Fibroblast of skin of left biceps (primary cell): Measurements from ENCODE around the gene GRIN2D.
A peak's percentile ranks its signal among the peaks of the same experiment; 100 is the strongest.

Experiments
- DNase-seq, 2 experiments: peaks; one replicate each; pipeline ENCODE4 v3.0.0-alpha.2; 2013; ENCODE audit warnings: low read depth in 2 of 2

The GRIN2D gene

GRCh38 chr19:48397263-48398101 lies 4.0 kb downstream of the GRIN2D start:
- DNase-seq, result no peak

DNA sequence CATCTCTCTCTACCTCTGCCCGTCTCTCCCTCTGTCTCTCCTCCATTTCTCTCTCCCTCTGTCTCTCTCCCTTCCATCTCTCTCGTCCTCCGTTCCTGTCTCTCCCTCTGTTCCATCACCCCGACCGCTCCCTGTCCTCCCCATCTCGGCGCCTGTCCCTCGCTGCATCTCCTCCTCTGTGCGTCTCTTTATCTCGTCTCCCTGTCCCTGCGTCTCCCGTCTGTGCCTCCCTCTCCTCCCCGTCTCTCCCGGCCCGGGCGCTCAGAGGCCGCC lies 4.6 kb downstream of the GRIN2D start:
- no peak for DNase-seq

- peak; percentile 58 to 62 for DNase-seq
Observed at GRCh38 chr19:48398375-48399235, 5.1 kb downstream of the GRIN2D start.

DNA sequence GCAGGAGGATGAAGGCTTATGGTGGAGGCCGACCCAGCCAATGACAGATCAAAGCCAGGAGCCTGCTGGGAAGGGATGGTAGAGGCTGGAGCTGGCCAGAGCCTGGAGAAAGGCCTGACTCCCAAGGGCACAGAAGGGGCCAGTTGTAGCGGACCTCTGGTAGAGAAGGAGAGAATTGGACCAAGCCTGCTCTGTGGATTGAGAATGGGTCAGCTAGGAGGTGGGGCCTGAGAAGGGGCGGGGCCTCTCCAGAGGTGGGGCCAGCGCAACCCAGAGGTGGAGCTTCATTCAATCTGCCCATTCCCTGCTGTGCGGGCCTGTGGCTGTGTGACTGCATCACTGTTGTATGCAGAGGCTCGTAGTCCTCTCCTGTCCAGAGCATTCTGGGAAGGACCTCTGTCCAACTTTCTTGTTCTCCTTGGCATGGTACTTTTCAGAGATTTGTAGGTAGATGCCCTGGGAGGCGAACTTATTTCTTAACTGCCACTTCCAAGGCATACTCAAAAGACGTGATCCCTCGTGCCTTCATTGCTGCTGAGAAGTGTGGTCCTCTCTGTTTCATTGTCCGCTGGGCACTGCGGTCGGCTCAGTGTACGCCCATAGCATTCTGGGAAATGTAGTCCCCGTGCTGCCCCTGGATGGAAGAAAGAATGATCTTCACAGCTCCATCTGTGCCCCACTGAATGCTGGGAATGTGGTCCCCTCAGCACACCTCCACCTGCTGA lies 6.7 kb downstream of the GRIN2D start:
- DNase-seq, result no peak

DNA sequence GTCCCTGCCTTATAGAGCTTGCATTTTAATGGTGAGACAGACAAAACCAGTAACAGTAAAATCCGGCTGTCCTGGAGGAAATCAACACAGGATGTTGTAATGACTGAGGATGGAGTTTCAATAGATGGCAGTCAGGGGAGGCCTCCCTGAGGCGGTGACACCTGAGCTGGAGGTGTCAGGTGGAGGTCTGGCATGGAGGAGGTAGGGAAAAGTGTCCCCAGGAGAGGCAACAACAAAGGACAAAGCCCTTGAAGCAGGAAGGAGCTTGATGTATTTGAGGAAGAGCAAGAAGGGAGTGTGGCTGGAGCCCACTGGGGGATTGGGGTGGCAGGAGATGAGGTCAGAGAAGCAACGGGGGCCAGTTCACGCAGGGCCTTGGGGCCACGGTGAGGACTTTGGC lies 7.8 kb downstream of the GRIN2D start:
- DNase-seq, result no peak

- no peak for DNase-seq
Observed at GRCh38 chr19:48403606-48404005, 10.1 kb downstream of the GRIN2D start.

GRCh38 chr19:48405010-48405659 lies 11.7 kb downstream of the GRIN2D start:
- no peak for DNase-seq

DNA sequence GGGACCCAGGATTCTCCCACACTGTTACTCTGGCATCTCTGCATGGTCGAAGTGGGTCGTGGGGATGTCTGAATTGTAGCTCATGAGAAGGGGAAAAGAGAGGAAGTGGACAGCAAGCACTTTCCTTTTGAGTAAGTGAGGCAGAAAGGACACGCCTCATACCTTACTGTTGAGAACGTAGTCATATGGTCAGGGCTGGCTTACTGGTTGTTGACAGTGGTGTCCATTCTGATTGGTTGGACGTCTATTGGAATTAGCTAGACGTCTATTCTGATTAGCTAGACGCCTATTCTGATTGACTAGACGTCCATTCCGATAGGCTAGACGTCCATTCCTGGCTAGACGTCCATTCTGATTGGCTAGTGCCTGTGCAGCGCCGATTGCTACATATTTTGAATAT lies 12.4 kb downstream of the GRIN2D start:
- no peak for DNase-seq

DNA sequence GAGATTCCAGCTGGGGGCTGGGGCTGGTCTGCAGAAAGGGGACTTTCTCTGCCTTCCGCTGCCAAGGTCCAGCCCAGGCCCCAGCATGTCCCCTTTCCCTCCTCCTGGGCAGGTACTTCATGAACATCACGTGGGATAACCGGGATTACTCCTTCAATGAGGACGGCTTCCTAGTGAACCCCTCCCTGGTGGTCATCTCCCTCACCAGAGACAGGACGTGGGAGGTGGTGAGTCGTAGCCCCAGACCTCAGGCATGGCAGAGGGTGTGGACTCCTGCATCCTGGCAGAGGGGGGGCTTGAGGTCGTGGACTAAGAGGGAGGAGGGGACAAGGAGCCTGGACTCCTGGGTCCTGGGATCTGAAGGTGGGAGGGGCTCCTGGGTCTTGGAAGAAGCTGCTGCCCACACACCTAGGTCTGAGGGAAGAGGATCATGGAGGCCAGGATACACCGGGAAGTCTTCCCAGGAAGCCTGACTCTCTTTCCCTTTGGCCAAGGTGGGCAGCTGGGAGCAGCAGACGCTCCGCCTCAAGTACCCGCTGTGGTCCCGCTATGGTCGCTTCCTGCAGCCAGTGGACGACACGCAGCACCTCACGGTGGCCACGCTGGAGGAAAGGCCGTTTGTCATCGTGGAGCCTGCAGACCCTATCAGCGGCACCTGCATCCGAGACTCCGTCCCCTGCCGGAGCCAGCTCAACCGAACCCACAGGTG lies 20.6 kb downstream of the GRIN2D start:
- DNase-seq, result no peak

GRCh38 chr19:48415395-48415794 lies 21.9 kb downstream of the GRIN2D start:
- no peak for DNase-seq

GRCh38 chr19:48415806-48416221 lies 22.3 kb downstream of the GRIN2D start:
- DNase-seq, result no peak

GRCh38 chr19:48417421-48417820 lies 24.0 kb downstream of the GRIN2D start:
- DNase-seq, result no peak

DNA sequence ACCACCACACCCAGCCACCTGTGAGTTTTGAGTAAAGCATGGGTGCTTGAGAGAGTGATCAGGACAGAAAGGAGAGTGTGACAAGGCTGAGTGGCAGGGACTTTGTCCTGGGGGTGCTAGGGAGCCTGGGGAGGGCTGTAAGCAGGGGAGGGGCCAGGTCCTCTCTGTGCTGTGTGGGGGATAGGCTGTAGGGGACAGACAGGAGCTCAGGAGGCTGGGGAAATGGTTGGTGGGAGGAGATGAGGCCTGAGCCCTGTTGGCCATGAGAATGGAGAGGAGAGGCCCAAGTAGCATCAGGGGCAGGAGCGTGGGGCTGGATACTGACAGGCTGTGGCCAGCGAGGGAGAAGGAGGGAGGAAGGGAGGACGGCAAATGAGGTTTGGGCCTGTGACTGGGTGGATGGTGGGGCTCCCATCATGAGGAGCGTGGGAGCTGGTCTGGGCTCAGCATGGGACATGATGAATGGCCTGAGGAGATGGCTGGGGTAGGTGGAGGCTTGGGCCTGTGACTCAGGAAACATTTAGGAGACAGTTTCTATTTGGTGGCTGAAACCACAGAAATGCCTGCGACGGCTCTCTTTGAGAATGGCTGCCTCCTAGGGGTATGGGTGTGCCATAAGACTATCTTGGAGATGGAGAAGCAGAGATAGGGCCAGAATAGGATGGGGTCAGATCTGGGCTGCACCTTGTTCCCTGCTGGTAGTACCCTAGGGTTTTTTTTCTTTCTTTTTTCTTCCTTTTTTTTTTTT lies 25.0 kb downstream of the GRIN2D start:
- DNase-seq, result no peak

DNA sequence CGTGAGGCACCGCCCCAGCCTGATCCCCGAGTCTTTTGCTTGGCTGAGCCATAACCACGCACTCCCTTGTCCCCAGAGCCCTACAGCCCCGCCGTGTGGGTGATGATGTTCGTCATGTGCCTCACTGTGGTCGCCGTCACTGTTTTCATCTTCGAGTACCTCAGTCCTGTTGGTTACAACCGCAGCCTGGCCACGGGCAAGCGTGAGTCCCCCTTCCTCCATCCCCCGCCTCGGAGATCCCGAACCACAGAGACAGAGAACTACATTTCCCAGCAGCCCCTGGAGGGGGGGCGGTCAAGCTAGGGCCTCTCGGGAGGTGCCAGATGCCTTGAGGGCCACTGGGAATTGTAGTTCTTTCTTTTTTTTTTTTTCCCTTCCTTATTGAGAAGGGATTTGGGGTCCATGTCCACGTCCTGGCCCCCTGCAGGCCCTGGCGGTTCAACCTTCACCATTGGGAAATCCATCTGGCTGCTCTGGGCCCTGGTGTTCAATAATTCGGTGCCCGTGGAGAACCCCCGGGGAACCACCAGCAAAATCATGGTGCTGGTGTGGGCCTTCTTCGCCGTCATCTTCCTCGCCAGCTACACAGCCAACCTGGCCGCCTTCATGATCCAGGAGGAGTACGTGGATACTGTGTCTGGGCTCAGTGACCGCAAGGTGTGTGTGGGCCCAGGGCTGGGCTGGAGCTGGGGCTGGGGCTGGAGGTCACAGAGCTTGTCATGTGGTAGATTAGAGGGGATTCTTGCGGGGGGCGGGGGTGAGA lies 25.9 kb downstream of the GRIN2D start:
- DNase-seq, result no peak

- no peak for DNase-seq
Observed at GRCh38 chr19:48421548-48421947, 28.1 kb downstream of the GRIN2D start.

DNA sequence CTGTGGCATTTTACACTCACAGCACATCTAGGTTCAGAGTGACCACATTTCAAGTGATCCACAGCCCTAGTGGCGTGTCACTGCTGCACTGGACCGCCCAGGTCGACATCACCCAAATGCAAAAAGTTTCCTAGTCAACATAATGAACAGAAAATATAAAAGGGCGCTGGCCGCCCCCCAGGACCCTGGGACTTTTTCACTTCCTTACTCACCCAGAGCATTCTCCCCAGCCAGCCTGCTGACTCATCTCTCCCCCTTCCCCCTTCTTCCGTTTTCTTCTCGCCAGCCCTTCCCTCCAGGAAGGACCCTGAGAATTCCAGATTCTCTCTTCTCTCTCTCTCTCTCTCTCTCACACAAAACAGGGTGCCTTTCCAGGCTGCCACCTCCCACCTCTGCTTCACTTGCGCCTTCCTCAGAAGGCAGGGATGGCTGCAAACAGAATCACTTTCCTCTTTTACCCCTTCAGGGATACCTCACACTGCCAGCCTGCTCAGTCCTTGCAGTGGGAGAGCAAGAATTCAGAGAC lies 31.3 kb downstream of the GRIN2D start:
- DNase-seq, result peak in 1 of 2 experiments; percentile 30

DNA sequence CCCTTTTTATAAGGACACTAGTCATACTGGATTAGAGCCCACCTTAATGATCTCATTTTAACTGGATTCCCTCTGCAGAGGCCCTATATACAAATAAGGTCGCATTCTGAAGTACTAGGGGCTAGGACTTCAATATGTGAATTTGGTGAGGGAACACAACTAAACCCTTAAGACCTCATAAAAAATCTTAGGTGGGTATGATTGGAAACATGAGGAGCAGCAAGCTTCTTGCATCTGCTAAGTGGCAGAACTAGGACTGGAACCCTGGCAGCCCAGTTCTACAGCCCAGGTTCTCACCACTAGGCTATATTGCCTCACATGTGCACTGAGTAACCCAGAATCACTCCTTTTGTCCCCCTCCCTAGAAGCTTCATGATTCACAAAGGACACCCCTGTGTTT lies 35.2 kb downstream of the GRIN2D start:
- DNase-seq, result no peak

DNA sequence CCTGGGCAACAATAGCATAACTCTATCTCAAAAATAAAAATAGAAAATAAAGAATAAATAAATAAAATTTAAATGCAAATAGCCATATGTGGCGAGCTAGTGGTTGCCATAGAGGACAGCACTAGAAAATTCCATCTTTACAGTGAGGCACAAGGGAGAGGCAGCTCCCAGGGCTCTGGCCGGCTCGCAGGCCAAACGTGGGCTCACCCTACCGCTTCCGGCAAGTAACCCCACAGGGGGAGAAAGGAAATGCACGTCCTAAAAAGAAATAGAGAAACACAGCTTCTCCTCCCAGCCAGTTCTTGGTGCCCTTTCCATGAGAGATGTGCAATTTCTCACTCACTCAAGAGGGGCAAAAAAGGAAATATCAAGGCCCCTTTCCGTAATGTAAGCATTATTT lies 39.9 kb downstream of the GRIN2D start:
- no peak for DNase-seq

GRCh38 chr19:48436586-48436985 lies 43.1 kb downstream of the GRIN2D start:
- no peak for DNase-seq
